Measurements from ENCODE around the gene GUCA2A. TPM values are rescaled to one million over a fixed set of nuclear protein-coding genes. Genes with fewer than 3 reads are reported as not detected.

GUCA2A gene
- total RNA-seq, 1 donor from 2014 or later, result not detected

- H3K4me1 ChIP-seq (ENCODE audit: insufficient read depth, low read length), result peaks cover 12% of the 10 kb centered on the region
- FAIRE-seq, result no peak
- H3K9ac ChIP-seq (ENCODE audit: low read length), result no peak overlapping the region
- no peak overlapping the region for H3K4me2 ChIP-seq (ENCODE audit: low read length)
- H3K27ac ChIP-seq (ENCODE audit: low read depth, low read length), result no peak overlapping the region
- H3K9me3 ChIP-seq (ENCODE audit: insufficient read depth, low read depth, low read length), result no peaks in the 10 kb centered on the region
- H3K27me3 ChIP-seq (ENCODE audit: insufficient read depth, low read length), result no peaks in the 10 kb centered on the region
- H3K36me3 ChIP-seq (ENCODE audit: insufficient read depth, low read length), result no peaks in the 10 kb centered on the region
- H2AFZ ChIP-seq (ENCODE audit: low read depth, low read length), result no peak overlapping the region
- H3K27me3 Mint-ChIP-seq (ENCODE audit: low read depth, unreplicated experiment), result no peaks in the 10 kb centered on the region
- no peak overlapping the region for H3K27ac Mint-ChIP-seq (ENCODE audit: unreplicated experiment)
- peaks cover 19% of the 10 kb centered on the region for H4K20me1 ChIP-seq (ENCODE audit: insufficient read depth, low read length)
- peaks cover 4% of the 10 kb centered on the region for H3K36me3 Mint-ChIP-seq (ENCODE audit: low read depth, unreplicated experiment)
- peak; percentile 97 for TF ChIP-seq CTCF (IDR thresholded peaks at IDR 0.05; ENCODE audit: insufficient read depth, low read depth, low read length)
- TF ChIP-seq EZH2 (IDR thresholded peaks at IDR 0.05; ENCODE audit: insufficient read depth, low read length), result no peak
- H3K79me2 ChIP-seq (ENCODE audit: insufficient read depth, low read length), result no peaks in the 10 kb centered on the region
- DNase-seq (ENCODE audit: low read depth), result peak; percentile 6
- H3K4me1 Mint-ChIP-seq (ENCODE audit: low read depth, unreplicated experiment), result peaks cover 25% of the 10 kb centered on the region
- H3K4me3 ChIP-seq (ENCODE audit: insufficient read depth, low read depth, low read length), result no peak overlapping the region
- no peak overlapping the region for H3K4me3 Mint-ChIP-seq (ENCODE audit: unreplicated experiment)
- H3K9me3 Mint-ChIP-seq (ENCODE audit: unreplicated experiment), result no peaks in the 10 kb centered on the region
These were observed 8.8 kb upstream of the GUCA2A start for GRCh38 chr1:42173155-42173933.

- TF ChIP-seq CTCF (IDR thresholded peaks at IDR 0.05; ENCODE audit: insufficient read depth, low read depth, low read length) (no peak), EZH2 (IDR thresholded peaks at IDR 0.05; ENCODE audit: insufficient read depth, low read length) (no peak)
- no peaks in the 10 kb centered on the region for H3K27me3 ChIP-seq (ENCODE audit: insufficient read depth, low read length)
- peaks cover 18% of the 10 kb centered on the region for H4K20me1 ChIP-seq (ENCODE audit: insufficient read depth, low read length)
- H3K36me3 ChIP-seq (ENCODE audit: insufficient read depth, low read length), result no peaks in the 10 kb centered on the region
- FAIRE-seq (no peak), DNase-seq (ENCODE audit: low read depth) (no peak)
- H3K79me2 ChIP-seq (ENCODE audit: insufficient read depth, low read length), result no peaks in the 10 kb centered on the region
- no peak overlapping the region for H3K4me3 ChIP-seq (ENCODE audit: insufficient read depth, low read depth, low read length)
- H3K4me1 ChIP-seq (ENCODE audit: insufficient read depth, low read length), result peaks cover 6% of the 10 kb centered on the region
- Mint-ChIP-seq H3K27ac (ENCODE audit: unreplicated experiment) (peak overlapping the region; percentile 2), H3K9me3 (ENCODE audit: unreplicated experiment) (no peaks in the 10 kb centered on the region), H3K36me3 (ENCODE audit: low read depth, unreplicated experiment) (peaks cover 4% of the 10 kb centered on the region), H3K4me1 (ENCODE audit: low read depth, unreplicated experiment) (peaks cover 24% of the 10 kb centered on the region), H3K27me3 (ENCODE audit: low read depth, unreplicated experiment) (no peaks in the 10 kb centered on the region), H3K4me3 (ENCODE audit: unreplicated experiment) (no peak overlapping the region)
- H3K27ac ChIP-seq (ENCODE audit: low read depth, low read length), result no peak overlapping the region
- no peak overlapping the region for H3K4me2 ChIP-seq (ENCODE audit: low read length)
- no peak overlapping the region for H3K9ac ChIP-seq (ENCODE audit: low read length)
- H3K9me3 ChIP-seq (ENCODE audit: insufficient read depth, low read depth, low read length), result no peaks in the 10 kb centered on the region
- H2AFZ ChIP-seq (ENCODE audit: low read depth, low read length), result no peak overlapping the region
These were observed 8.0 kb upstream of the GUCA2A start for GRCh38 chr1:42172381-42173133.

All from astrocyte (in vitro differentiated cells and primary cell).